ENCODE measurements around the gene SCARB1.

SCARB1 gene

GRCh38 chr12:124814741-124815613 is 48.7 kb downstream of the SCARB1 start:
- Histone ChIP-seq H3K4me3 (ENCODE audit: low read length in 2 of 2) (no peak overlapping the region), H3K36me3 (ENCODE audit: control insufficient read depth in 2 of 2, insufficient read depth in 2 of 2, low read length in 2 of 2) (peaks cover 5 to 11% of the 10 kb centered on the region in 2 donors), H3K9ac (ENCODE audit: low read length in 2 of 2) (no peak overlapping the region), H3K9me3 (ENCODE audit: control insufficient read depth in 2 of 2, low read length in 2 of 2) (no peaks in the 10 kb centered on the region), H3K27ac (ENCODE audit: low read length) (no peak overlapping the region), H3K27me3 (ENCODE audit: control insufficient read depth in 1 of 2, insufficient read depth in 2 of 2, low read length in 2 of 2) (no peaks in the 10 kb centered on the region), H3K4me1 (ENCODE audit: control insufficient read depth, insufficient read depth, low read length) (no peaks in the 10 kb centered on the region)

- H3K9ac ChIP-seq (ENCODE audit: low read length in 2 of 2) = no peak overlapping the region
- no peak overlapping the region for H3K4me3 ChIP-seq (ENCODE audit: low read length in 2 of 2)
- H3K9me3 ChIP-seq (ENCODE audit: control insufficient read depth in 2 of 2, low read length in 2 of 2) = no peaks in the 10 kb centered on the region
- no peaks in the 10 kb centered on the region for H3K4me1 ChIP-seq (ENCODE audit: control insufficient read depth, insufficient read depth, low read length)
- H3K27ac ChIP-seq (ENCODE audit: low read length) = no peak overlapping the region
- no peaks in the 10 kb centered on the region for H3K27me3 ChIP-seq (ENCODE audit: control insufficient read depth in 1 of 2, insufficient read depth in 2 of 2, low read length in 2 of 2)
- peaks cover 5 to 11% of the 10 kb centered on the region in 2 donors for H3K36me3 ChIP-seq (ENCODE audit: control insufficient read depth in 2 of 2, insufficient read depth in 2 of 2, low read length in 2 of 2)
Observed at GRCh38 chr12:124813782-124814181, 49.9 kb downstream of the SCARB1 start.

GRCh38 chr12:124812979-124813378 is 50.7 kb downstream of the SCARB1 start:
- Histone ChIP-seq H3K9me3 (ENCODE audit: control insufficient read depth in 2 of 2, low read length in 2 of 2) (no peaks in the 10 kb centered on the region), H3K27me3 (ENCODE audit: control insufficient read depth in 1 of 2, insufficient read depth in 2 of 2, low read length in 2 of 2) (no peaks in the 10 kb centered on the region), H3K27ac (ENCODE audit: low read length) (no peak overlapping the region), H3K36me3 (ENCODE audit: control insufficient read depth in 2 of 2, insufficient read depth in 2 of 2, low read length in 2 of 2) (peaks cover 5 to 11% of the 10 kb centered on the region in 2 donors), H3K4me1 (ENCODE audit: control insufficient read depth, insufficient read depth, low read length) (no peaks in the 10 kb centered on the region), H3K4me3 (ENCODE audit: low read length in 2 of 2) (no peak overlapping the region), H3K9ac (ENCODE audit: low read length in 2 of 2) (no peak overlapping the region)

GRCh38 chr12:124812356-124812755 is 51.3 kb downstream of the SCARB1 start:
- no peak overlapping the region for H3K4me3 ChIP-seq (ENCODE audit: low read length in 2 of 2)
- peaks cover 5 to 11% of the 10 kb centered on the region in 2 donors for H3K36me3 ChIP-seq (ENCODE audit: control insufficient read depth in 2 of 2, insufficient read depth in 2 of 2, low read length in 2 of 2)
- H3K9ac ChIP-seq (ENCODE audit: low read length in 2 of 2) = no peak overlapping the region
- H3K27ac ChIP-seq (ENCODE audit: low read length) = no peak overlapping the region
- no peaks in the 10 kb centered on the region for H3K27me3 ChIP-seq (ENCODE audit: control insufficient read depth in 1 of 2, insufficient read depth in 2 of 2, low read length in 2 of 2)
- no peaks in the 10 kb centered on the region for H3K4me1 ChIP-seq (ENCODE audit: control insufficient read depth, insufficient read depth, low read length)
- no peaks in the 10 kb centered on the region for H3K9me3 ChIP-seq (ENCODE audit: control insufficient read depth in 2 of 2, low read length in 2 of 2)

GRCh38 chr12:124811633-124812032 is 52.0 kb downstream of the SCARB1 start:
- Histone ChIP-seq H3K36me3 (ENCODE audit: control insufficient read depth in 2 of 2, insufficient read depth in 2 of 2, low read length in 2 of 2) (peaks cover 5 to 11% of the 10 kb centered on the region in 2 donors), H3K4me1 (ENCODE audit: control insufficient read depth, insufficient read depth, low read length) (no peaks in the 10 kb centered on the region), H3K27me3 (ENCODE audit: control insufficient read depth in 1 of 2, insufficient read depth in 2 of 2, low read length in 2 of 2) (no peaks in the 10 kb centered on the region), H3K27ac (ENCODE audit: low read length) (no peak overlapping the region), H3K4me3 (ENCODE audit: low read length in 2 of 2) (no peak overlapping the region), H3K9ac (ENCODE audit: low read length in 2 of 2) (no peak overlapping the region), H3K9me3 (ENCODE audit: control insufficient read depth in 2 of 2, low read length in 2 of 2) (no peaks in the 10 kb centered on the region)

- Histone ChIP-seq H3K27ac (ENCODE audit: low read length) (no peak overlapping the region), H3K9ac (ENCODE audit: low read length in 2 of 2) (no peak overlapping the region), H3K4me3 (ENCODE audit: low read length in 2 of 2) (no peak overlapping the region), H3K27me3 (ENCODE audit: control insufficient read depth in 1 of 2, insufficient read depth in 2 of 2, low read length in 2 of 2) (no peaks in the 10 kb centered on the region), H3K9me3 (ENCODE audit: control insufficient read depth in 2 of 2, low read length in 2 of 2) (no peaks in the 10 kb centered on the region), H3K4me1 (ENCODE audit: control insufficient read depth, insufficient read depth, low read length) (no peaks in the 10 kb centered on the region), H3K36me3 (ENCODE audit: control insufficient read depth in 2 of 2, insufficient read depth in 2 of 2, low read length in 2 of 2) (peaks cover 5 to 13% of the 10 kb centered on the region in 2 donors)
Observed at GRCh38 chr12:124809878-124810277, 53.8 kb downstream of the SCARB1 start.

- no peaks in the 10 kb centered on the region for H3K27me3 ChIP-seq (ENCODE audit: control insufficient read depth in 1 of 2, insufficient read depth in 2 of 2, low read length in 2 of 2)
- H3K36me3 ChIP-seq (ENCODE audit: control insufficient read depth in 2 of 2, insufficient read depth in 2 of 2, low read length in 2 of 2) = peaks cover 5 to 12% of the 10 kb centered on the region in 2 donors
- no peaks in the 10 kb centered on the region for H3K9me3 ChIP-seq (ENCODE audit: control insufficient read depth in 2 of 2, low read length in 2 of 2)
- H3K27ac ChIP-seq (ENCODE audit: low read length) = no peak overlapping the region
- H3K4me1 ChIP-seq (ENCODE audit: control insufficient read depth, insufficient read depth, low read length) = peaks cover 2% of the 10 kb centered on the region
- no peak overlapping the region for H3K4me3 ChIP-seq (ENCODE audit: low read length in 2 of 2)
- H3K9ac ChIP-seq (ENCODE audit: low read length in 2 of 2) = no peak overlapping the region
Observed at GRCh38 chr12:124809391-124809790, 54.3 kb downstream of the SCARB1 start.

GRCh38 chr12:124808272-124808671 is 55.4 kb downstream of the SCARB1 start:
- Histone ChIP-seq H3K9me3 (ENCODE audit: control insufficient read depth in 2 of 2, low read length in 2 of 2) (no peaks in the 10 kb centered on the region), H3K4me3 (ENCODE audit: low read length in 2 of 2) (no peak overlapping the region), H3K4me1 (ENCODE audit: control insufficient read depth, insufficient read depth, low read length) (peaks cover 9% of the 10 kb centered on the region), H3K27me3 (ENCODE audit: control insufficient read depth in 1 of 2, insufficient read depth in 2 of 2, low read length in 2 of 2) (no peaks in the 10 kb centered on the region), H3K36me3 (ENCODE audit: control insufficient read depth in 2 of 2, insufficient read depth in 2 of 2, low read length in 2 of 2) (peaks cover 0 to 5% of the 10 kb centered on the region in 2 donors), H3K27ac (ENCODE audit: low read length) (no peak overlapping the region), H3K9ac (ENCODE audit: low read length in 2 of 2) (no peak overlapping the region)

GRCh38 chr12:124805876-124806668 is 57.6 kb downstream of the SCARB1 start:
- H3K4me3 ChIP-seq (ENCODE audit: low read length in 2 of 2) = no peak overlapping the region
- H3K27ac ChIP-seq (ENCODE audit: low read length) = no peak overlapping the region
- H3K27me3 ChIP-seq (ENCODE audit: control insufficient read depth in 1 of 2, insufficient read depth in 2 of 2, low read length in 2 of 2) = no peaks in the 10 kb centered on the region
- no peak overlapping the region for H3K9ac ChIP-seq (ENCODE audit: low read length in 2 of 2)
- peaks cover 0 to 2% of the 10 kb centered on the region in 2 donors for H3K36me3 ChIP-seq (ENCODE audit: control insufficient read depth in 2 of 2, insufficient read depth in 2 of 2, low read length in 2 of 2)
- H3K9me3 ChIP-seq (ENCODE audit: control insufficient read depth in 2 of 2, low read length in 2 of 2) = no peaks in the 10 kb centered on the region
- peaks cover 9% of the 10 kb centered on the region for H3K4me1 ChIP-seq (ENCODE audit: control insufficient read depth, insufficient read depth, low read length)

- Histone ChIP-seq H3K27ac (ENCODE audit: low read length) (peak overlapping the region; percentile 53), H3K9ac (ENCODE audit: low read length in 2 of 2) (no peak overlapping the region), H3K9me3 (ENCODE audit: control insufficient read depth in 2 of 2, low read length in 2 of 2) (no peaks in the 10 kb centered on the region), H3K36me3 (ENCODE audit: control insufficient read depth in 2 of 2, insufficient read depth in 2 of 2, low read length in 2 of 2) (peaks cover 0 to 2% of the 10 kb centered on the region in 2 donors), H3K27me3 (ENCODE audit: control insufficient read depth in 1 of 2, insufficient read depth in 2 of 2, low read length in 2 of 2) (no peaks in the 10 kb centered on the region), H3K4me1 (ENCODE audit: control insufficient read depth, insufficient read depth, low read length) (peaks cover 9% of the 10 kb centered on the region), H3K4me3 (ENCODE audit: low read length in 2 of 2) (no peak overlapping the region)
Observed at GRCh38 chr12:124805050-124805449, 58.6 kb downstream of the SCARB1 start.

Measured in stomach smooth muscle (tissue), 2 donors.